IPS-NIHi7 (cell line): ENCODE measurements around the gene RPS15A.
A peak's percentile ranks its signal among the peaks of the same experiment; 100 is the strongest.

Experiments
- DNase-seq: peaks from one replicate; pipeline ENCODE4 v3.0.0; 2012; ENCODE audit warnings: mixed read lengths; ENCODE audit errors: extremely low spot score

Gene RPS15A

GRCh38 chr16:18789850-18790706, at the start of gene RPS15A:
Gene RPS15A, minus strand, starts transcription at chr16:18790334. Its CDS starts 1,221 bp downstream, at chr16:18789113.
- peak; percentile 97 for DNase-seq

- peak; percentile 16 for DNase-seq
Observed at GRCh38 chr16:18839555-18839954, 49.4 kb upstream of the RPS15A start.

GRCh38 chr16:18836702-18837101, 46.6 kb upstream of the RPS15A start:
- no peak for DNase-seq

- no peak for DNase-seq
Observed at GRCh38 chr16:18834864-18835263, 44.7 kb upstream of the RPS15A start.

- no peak for DNase-seq
Observed at GRCh38 chr16:18833707-18834505, 43.8 kb upstream of the RPS15A start.

GRCh38 chr16:18832613-18833012, 42.5 kb upstream of the RPS15A start:
- no peak for DNase-seq

GRCh38 chr16:18832006-18832405, 41.9 kb upstream of the RPS15A start:
- no peak for DNase-seq

GRCh38 chr16:18829251-18829650, 39.1 kb upstream of the RPS15A start:
- no peak for DNase-seq

GRCh38 chr16:18827890-18828289, 37.8 kb upstream of the RPS15A start:
- DNase-seq = no peak

GRCh38 chr16:18816286-18816685, 26.2 kb upstream of the RPS15A start:
- no peak for DNase-seq

- DNase-seq = no peak
Observed at GRCh38 chr16:18811925-18812324, 21.8 kb upstream of the RPS15A start.

- DNase-seq = no peak
Observed at GRCh38 chr16:18809165-18809564, 19.0 kb upstream of the RPS15A start.

GRCh38 chr16:18805257-18805773, 15.2 kb upstream of the RPS15A start:
- no peak for DNase-seq

- no peak for DNase-seq
Observed at GRCh38 chr16:18804540-18804939, 14.4 kb upstream of the RPS15A start.

- no peak for DNase-seq
Observed at GRCh38 chr16:18803569-18804462, 13.7 kb upstream of the RPS15A start.

- DNase-seq = no peak
Observed at GRCh38 chr16:18802767-18803343, 12.7 kb upstream of the RPS15A start.

GRCh38 chr16:18801145-18801972, 11.2 kb upstream of the RPS15A start, which contains the start of gene ARL6IP1:
Gene ARL6IP1, minus strand, starts transcription at chr16:18801549. Its CDS starts 83 bp downstream, at chr16:18801466.
- peak; percentile 99 for DNase-seq

- peak; percentile 16 for DNase-seq
Observed at GRCh38 chr16:18800775-18801144, 10.6 kb upstream of the RPS15A start.

- DNase-seq = no peak
Observed at GRCh38 chr16:18800293-18800692, 10.2 kb upstream of the RPS15A start.

GRCh38 chr16:18799500-18799899, 9.4 kb upstream of the RPS15A start:
- no peak for DNase-seq
